GM12891 (cell line): Measurements from ENCODE around the gene RAB20.

Experiments used
- PAX5 ChIP-seq: IDR thresholded peaks from 2 replicates; pipeline ENCODE4 v1.6.1; 2011; ENCODE audit warnings: low read length, moderate library complexity, mild to moderate bottlenecking; ENCODE audit not compliant: insufficient read depth, severe bottlenecking
- POLR2A ChIP-seq: IDR thresholded peaks from 2 replicates; pipeline ENCODE4 v1.6.1; 2011; ENCODE audit warnings: low read depth, low read length, control low read depth
- POLR2AphosphoS5 ChIP-seq: IDR thresholded peaks from 2 replicates; pipeline ENCODE4 v1.6.1; 2011; ENCODE audit warnings: low read depth, low read length, control low read depth
- POU2F2 ChIP-seq: IDR thresholded peaks from 2 replicates; pipeline ENCODE4 v1.6.1; 2011; ENCODE audit warnings: low read depth, mild to moderate bottlenecking, control low read depth, low read length, moderate library complexity
- SPI1 ChIP-seq: IDR thresholded peaks from 2 replicates; pipeline ENCODE4 v1.6.1; 2011; ENCODE audit warnings: low read depth, low read length, control low read depth
- TAF1 ChIP-seq: IDR thresholded peaks from 2 replicates; pipeline ENCODE4 v1.6.1; 2011; ENCODE audit warnings: low read depth, low read length, control low read depth

DNA sequence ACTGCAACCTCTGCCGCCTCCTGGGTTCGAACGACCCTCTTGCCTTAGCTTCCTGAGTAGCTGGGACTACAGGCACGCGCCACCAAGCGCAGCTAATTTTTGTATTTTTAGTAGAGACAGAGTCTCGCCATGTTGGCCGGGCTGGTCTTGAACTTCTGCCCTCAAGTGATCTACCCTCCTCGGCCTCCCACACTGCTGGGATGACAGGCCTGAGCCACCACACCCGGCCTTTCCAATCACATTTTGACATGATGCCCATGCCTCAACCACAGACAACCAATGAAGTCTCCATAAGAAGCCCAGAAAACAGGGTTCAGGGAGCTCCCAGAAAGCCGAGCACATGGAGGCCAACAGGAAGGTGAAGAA is 11.7 kb downstream of the RAB20 start:
- TF ChIP-seq POU2F2 (no peak), SPI1 (no peak), POLR2A (no peak), POLR2AphosphoS5 (no peak), TAF1 (no peak), PAX5 (no peak)
